NCI-H1694 treated with DMSO at 0.1 percent for 48 hours (cell line): ENCODE measurements around the gene PKD1.
"Not testable (repeated sequence)": the region's sequence is repeated elsewhere in the genome, so short reads cannot be mapped to it uniquely, and the experiment has no call there.

ENCODE experiments used
- DNase-seq: peaks from one replicate; lab custom pipeline; 2025; lab: John Stamatoyannopoulos, UW

Gene PKD1

DNA sequence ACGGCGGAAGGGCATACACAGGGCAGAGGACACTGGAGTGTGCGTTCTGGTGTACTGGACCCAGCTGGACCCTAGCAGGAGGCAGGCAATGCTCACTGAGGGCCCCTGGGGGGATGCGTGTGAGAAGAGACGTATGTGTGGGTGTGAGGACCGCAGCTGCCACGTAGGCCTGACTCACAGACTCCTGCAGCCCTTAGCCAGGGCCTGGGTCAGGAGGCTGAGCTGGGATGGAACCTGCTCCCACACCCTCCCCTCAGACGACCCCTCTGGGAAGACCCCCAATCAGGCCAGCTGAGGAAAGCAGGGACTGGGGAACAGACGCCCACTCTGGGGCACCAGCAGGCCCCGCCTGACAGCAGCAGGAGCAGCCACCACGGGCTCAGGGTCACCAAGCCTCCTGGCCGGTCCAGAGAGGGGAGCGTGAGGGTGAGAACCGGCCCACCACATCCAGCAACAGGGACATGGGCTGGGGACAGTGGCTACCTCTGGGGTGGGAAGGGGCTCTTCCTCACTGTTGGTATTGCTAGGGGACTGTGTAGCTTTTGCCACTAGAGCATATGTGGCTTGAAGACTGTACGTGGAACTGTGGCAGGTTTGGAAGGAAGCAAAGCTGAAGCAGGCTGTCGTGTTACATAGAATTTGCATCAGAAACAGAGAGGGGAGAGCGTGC, 28.4 kb downstream of the PKD1 start:
- not testable (repeated sequence) for DNase-seq

GRCh38 chr16:2106211-2106610, 29.5 kb downstream of the PKD1 start:
- not testable (repeated sequence) for DNase-seq

DNA sequence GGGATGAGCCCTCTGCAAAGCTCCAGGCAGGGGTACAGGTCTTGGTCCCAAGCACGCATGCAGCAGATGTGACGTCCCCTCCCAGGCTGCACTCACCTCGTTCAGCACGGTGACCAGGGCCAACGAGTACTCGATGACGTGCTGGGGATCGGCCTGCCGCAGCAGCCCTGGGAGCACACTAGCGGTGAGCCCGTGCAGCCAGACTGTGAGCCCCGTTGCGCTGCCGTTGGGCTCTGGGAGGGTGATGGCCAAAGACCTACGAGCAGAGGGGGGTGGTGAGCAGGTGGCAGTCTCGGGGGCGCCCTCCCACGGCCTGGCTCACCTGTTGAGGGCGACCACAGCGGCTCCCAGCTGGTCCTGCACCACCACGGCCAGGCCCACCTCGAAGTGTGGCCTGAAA, 29.9 kb downstream of the PKD1 start:
- not testable (repeated sequence) for DNase-seq

DNA sequence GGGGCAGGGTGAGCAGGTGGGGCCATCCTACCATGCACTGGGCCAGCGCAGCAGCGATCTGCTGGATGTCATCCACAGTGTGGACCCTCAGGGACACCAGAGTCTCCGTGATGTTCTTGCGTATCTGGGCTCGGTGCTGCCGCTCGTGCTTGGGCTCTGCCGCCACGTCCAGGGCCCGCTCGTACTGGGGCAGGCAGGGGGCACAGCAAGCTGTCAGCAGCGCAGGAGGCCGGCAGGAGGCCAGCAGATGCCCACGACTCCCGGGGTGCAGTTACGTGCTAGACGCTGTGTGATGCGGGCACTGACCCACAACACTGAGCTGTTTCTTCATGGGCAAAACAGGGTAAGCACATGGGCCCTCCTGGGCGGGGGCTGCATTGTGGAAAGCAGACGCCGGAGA, 30.4 kb downstream of the PKD1 start:
- not testable (repeated sequence) for DNase-seq

GRCh38 chr16:2104464-2104863, 31.2 kb downstream of the PKD1 start:
- DNase-seq, result not testable (repeated sequence)

GRCh38 chr16:2102471-2102870, 33.2 kb downstream of the PKD1 start:
- DNase-seq, result no peak

DNA sequence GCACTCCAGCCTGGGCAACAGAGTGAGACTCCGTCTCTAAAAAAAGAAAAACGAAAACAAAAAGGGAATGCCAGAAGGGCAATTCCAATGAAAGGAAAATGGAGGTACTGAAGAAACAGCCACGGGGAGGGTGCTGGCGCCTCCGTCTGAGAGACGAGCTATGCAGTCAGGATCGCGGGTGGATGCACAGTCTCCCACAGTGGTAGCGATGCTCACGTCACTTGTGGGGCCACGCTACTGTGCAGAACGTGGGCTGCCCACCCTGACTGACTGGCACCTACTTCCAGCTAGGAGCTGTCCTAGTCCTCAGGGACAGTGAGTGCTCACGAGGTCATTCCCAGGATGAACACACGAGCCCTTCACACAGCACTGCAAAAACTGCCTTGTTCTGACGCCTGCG, 34.1 kb downstream of the PKD1 start:
- DNase-seq, result not testable (repeated sequence)

GRCh38 chr16:2097689-2098088, 38.0 kb downstream of the PKD1 start:
- not testable (repeated sequence) for DNase-seq

- DNase-seq, result no peak
Measured at GRCh38 chr16:2096853-2097595, 38.7 kb downstream of the PKD1 start.

GRCh38 chr16:2095918-2096582, 39.6 kb downstream of the PKD1 start:
- no peak for DNase-seq

DNA sequence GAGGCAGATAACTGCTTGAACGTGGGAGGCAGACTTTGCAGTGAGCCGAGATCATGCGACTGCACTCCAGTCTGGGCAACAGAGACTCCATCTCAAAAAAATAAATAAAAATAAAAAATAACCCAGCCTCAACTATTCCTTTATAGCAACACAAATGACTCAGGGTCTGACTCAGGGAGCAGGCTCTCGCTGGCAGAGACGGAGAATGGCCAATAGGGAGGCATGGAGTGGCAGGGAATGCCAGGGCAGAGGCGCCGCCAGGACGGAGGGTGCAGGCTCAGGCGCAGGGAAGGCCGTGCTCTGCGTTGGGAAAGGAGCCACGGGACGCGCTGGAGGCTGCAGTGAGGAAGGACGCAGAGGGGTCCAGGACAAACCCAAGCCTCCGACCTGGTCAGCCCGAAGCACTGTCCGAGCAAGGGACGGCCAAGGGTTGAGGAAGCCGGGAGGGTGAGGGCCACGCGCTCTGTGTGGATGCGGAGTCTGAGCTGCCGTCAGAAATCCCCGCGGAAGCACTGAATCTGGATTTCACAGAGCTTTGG, 40.3 kb downstream of the PKD1 start:
- no peak for DNase-seq

GRCh38 chr16:2093793-2094192, 41.9 kb downstream of the PKD1 start:
- DNase-seq, result no peak

GRCh38 chr16:2092866-2093265, 42.8 kb downstream of the PKD1 start:
- no peak for DNase-seq

DNA sequence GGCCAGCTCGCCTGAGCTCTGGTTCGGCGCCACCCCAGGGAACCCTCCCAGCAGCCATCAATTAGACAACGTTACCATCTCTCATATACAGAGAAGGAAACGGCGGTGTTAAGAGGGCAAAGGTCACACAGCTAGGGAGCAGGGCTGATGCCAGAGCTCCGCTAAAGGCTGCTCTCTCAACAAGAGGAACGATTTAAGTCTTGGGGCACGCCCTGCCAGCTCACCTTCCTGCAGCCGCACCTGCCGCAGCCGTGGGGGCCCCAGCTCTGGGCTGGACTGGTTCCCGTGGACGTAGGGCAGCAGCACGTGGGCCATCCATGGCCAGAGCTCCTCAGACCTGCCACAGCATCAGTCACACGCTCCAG, 43.5 kb downstream of the PKD1 start:
- DNase-seq, result no peak

- DNase-seq, result no peak
Measured at GRCh38 chr16:2091547-2092255, 44.0 kb downstream of the PKD1 start.

- DNase-seq, result no peak
Measured at GRCh38 chr16:2090777-2091546, 44.7 kb downstream of the PKD1 start.

- no peak for DNase-seq
Measured at GRCh38 chr16:2090481-2090776, 45.3 kb downstream of the PKD1 start.

DNA sequence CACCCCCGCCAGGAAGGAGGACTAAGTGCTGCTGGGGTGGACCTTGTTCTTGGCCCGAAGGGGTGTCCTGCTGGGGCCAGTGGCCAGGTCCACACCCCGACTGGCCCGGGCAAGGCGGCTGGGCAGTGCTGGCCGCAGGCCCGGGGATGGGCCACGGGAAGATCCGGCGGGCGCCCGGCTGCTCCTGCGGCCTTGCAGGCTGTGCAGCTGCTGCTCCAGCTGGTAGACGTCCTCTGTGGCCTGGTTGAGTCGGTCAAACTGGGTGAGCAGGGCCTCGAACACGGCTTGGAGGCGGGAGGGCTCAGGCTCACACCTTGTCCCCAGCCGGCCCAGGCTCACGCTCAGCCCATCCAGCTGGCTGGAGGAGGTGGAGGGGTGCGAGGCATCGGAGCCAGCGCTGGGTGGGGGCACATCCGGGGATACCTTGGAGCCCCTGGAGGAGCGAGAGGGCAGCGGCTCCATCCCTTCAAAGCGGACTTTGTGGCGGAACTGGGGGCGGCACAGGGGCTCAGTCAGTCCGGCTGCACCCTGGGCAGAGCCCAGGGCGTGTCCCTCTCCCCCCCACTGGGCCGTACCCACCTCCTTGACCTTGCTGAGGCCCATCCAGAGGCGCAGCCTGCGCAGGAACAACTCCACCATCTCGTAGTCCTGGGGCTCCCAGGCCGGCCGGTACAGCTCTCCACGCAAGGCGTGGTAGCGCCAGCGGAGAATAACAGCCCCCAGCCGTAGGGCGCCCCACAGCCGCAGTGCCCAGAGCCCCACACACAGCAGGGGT, 45.8 kb downstream of the PKD1 start:
- no peak for DNase-seq

DNA sequence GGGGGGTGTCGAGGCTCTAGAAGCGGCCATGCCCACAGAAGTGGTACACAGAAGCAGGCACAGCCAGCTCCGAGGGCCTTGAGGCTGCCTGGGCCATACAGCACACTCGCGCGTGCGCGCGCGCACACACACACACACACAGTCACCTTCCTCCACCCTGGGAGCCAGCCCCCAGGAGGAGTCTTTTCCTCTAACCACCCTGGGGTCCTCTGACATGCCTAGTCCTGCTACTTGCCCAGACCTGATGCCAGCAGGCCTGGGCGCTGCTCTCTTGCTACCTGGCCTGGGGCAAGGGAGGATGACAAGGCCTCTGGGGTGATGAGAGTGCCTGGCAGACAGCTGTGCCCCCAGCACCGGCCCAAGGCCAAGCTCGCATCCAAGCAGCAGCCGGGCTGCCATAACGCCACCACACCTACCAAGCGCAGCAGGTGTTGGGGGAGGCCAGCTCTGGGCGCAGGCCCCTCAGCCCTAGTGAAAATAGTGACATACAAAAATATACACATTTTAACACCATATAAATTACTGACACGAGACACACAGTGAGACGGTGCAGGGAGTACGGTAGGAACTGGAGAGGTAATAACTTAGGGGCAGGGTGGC, 46.8 kb downstream of the PKD1 start:
- DNase-seq, result no peak
